Aorta (tissue), 5 donors: ENCODE results near the gene SUN5. TPM values are rescaled to one million over a fixed set of nuclear protein-coding genes. Genes with fewer than 3 reads are reported as not detected.
A peak's percentile ranks its signal among the peaks of the same experiment; 100 is the strongest.

Source experiments
- ATAC-seq: fragments of 200-7000 bp; cut with Tn5 transposase; one replicate; pipeline ENCODE4 v1.9.1; 2022; ENCODE audit warnings: moderate library complexity; ENCODE audit not compliant: low FRiP score
- DNase-seq, 2 donors: peaks; one replicate each; pipeline ENCODE4 v3.0.0-alpha.2; 2020
- H3K27ac ChIP-seq, 2 donors: one replicate each; pipeline ENCODE4 v1.5.1; 2013; ENCODE audit warnings: low read length in 2 of 2, mild to moderate bottlenecking in 2 of 2, moderate library complexity in 2 of 2, control low read depth in 1 of 2, inconsistent platforms in 1 of 2, low read depth in 1 of 2
- H3K27me3 ChIP-seq, 2 donors: one replicate each; pipeline ENCODE4 v1.6.1; 2013; ENCODE audit warnings: control low read depth in 1 of 2, low read length in 1 of 2, mild to moderate bottlenecking in 1 of 2, moderate library complexity in 1 of 2; ENCODE audit not compliant: insufficient read depth in 2 of 2, control insufficient read depth in 1 of 2
- H3K36me3 ChIP-seq, 2 donors: one replicate each; pipeline ENCODE4 v1.6.1; 2013; ENCODE audit warnings: control low read depth in 1 of 2, low read length in 1 of 2, mild to moderate bottlenecking in 1 of 2; ENCODE audit not compliant: insufficient read depth in 2 of 2, control insufficient read depth in 1 of 2
- H3K4me1 ChIP-seq, 2 donors: one replicate each; pipeline ENCODE4 v1.6.1; 2013; ENCODE audit warnings: low read length in 2 of 2, control low read depth in 1 of 2, mild to moderate bottlenecking in 1 of 2, moderate library complexity in 1 of 2; ENCODE audit not compliant: insufficient read depth in 2 of 2, control insufficient read depth in 1 of 2
- H3K4me3 ChIP-seq, 2 donors: one replicate each; pipeline ENCODE4 v1.5.1; 2013; ENCODE audit warnings: low read length in 2 of 2, control low read depth in 1 of 2, mild to moderate bottlenecking in 1 of 2
- H3K9me3 ChIP-seq: one replicate; pipeline ENCODE4 v1.6.1; 2013; ENCODE audit warnings: mild to moderate bottlenecking, low read length; ENCODE audit not compliant: control insufficient read depth
- WGBS, 2 donors: extraction: QIAGEN DNeasy Blood & Tissue Kit; methylation state at CpG; one replicate each; pipeline ENCODE4 v1.1.7; 2013; 5-methylcytosine and 5-hydroxymethylcytosine counted together
- intact Hi-C, 2 donors: fragments of 100-400 bp; cut with DNase I; formaldehyde crosslinking; loops; one replicate each; pipeline versions ENCODE4 v1.14.2 to v1.15.0; 2022
- polyA plus RNA-seq, 2 donors: library from polyadenylated mRNA; stranded (reverse); fragments of 200-250 nt; gene quantifications; one replicate each; pipeline ENCODE4 v1.2.3, GENCODE V29; 2013
- total RNA-seq, 2 donors: library from RNA; stranded (reverse); fragmentation: NEBNext Ultra II Directional; extraction: Animal tissue kit (Norgen Biotek cat#: 25700); gene quantifications; one replicate each; pipeline ENCODE4 v1.2.1, GENCODE V29; 2021
- donor health status: healthy with polysubstance abuse.
- donor health status: Bipolar disorder and iron deficiency.
- donor health status: DM: no; HTN: no; CAD: no.
- donor health status: DM: no; HTN: no; CAD: no.
- donor health status: DM: yes; HTN: yes; CAD: no.

The SUN5 gene
- total and polyA plus RNA-seq, 4 donors = not detected

GRCh38 chr20:33010674-33011449, 6.6 kb upstream of the SUN5 start:
- no peaks in the 10 kb centered on the region for H3K36me3 ChIP-seq
- H3K4me1 ChIP-seq = no peaks in the 10 kb centered on the region
- DNase-seq (no peak), ATAC-seq (no peak)
- H3K27me3 ChIP-seq = no peaks in the 10 kb centered on the region
- intact Hi-C loops = no loop called here
- H3K9me3 ChIP-seq = no peaks in the 10 kb centered on the region
- H3K4me3 ChIP-seq = no peak overlapping the region
- 81% methylated on average over 8 of the region's 8 CpGs for WGBS, 2 donors
- no peak overlapping the region for H3K27ac ChIP-seq

- no peak overlapping the region for H3K27ac ChIP-seq
- no peak for DNase-seq
- no peaks in the 10 kb centered on the region for H3K27me3 ChIP-seq
- intact Hi-C loops = no loop called here
- WGBS, 2 donors = 69 to 71% methylated on average over 5 of the region's 5 CpGs
- ATAC-seq = no peak
- no peaks in the 10 kb centered on the region for H3K36me3 ChIP-seq
- H3K4me1 ChIP-seq = no peaks in the 10 kb centered on the region
- no peak overlapping the region for H3K4me3 ChIP-seq
- H3K9me3 ChIP-seq = no peaks in the 10 kb centered on the region
These were observed 5.9 kb upstream of the SUN5 start for GRCh38 chr20:33010133-33010504.

GRCh38 chr20:33009214-33010132, 5.2 kb upstream of the SUN5 start:
- Histone ChIP-seq H3K4me1 (no peaks in the 10 kb centered on the region), H3K36me3 (no peaks in the 10 kb centered on the region), H3K27ac (no peak overlapping the region), H3K9me3 (no peaks in the 10 kb centered on the region), H3K4me3 (no peak overlapping the region), H3K27me3 (no peaks in the 10 kb centered on the region)
- 29 to 35% methylated on average over 19 of the region's 19 CpGs for WGBS, 2 donors
- ATAC-seq = no peak
- no peak for DNase-seq
- intact Hi-C loops = no loop called here

GRCh38 chr20:33008336-33009213, 4.3 kb upstream of the SUN5 start:
- Histone ChIP-seq H3K36me3 (no peaks in the 10 kb centered on the region), H3K27me3 (no peaks in the 10 kb centered on the region), H3K9me3 (no peaks in the 10 kb centered on the region), H3K4me1 (no peaks in the 10 kb centered on the region), H3K27ac (no peak overlapping the region), H3K4me3 (no peak overlapping the region)
- ATAC-seq (no peak), DNase-seq (no peak)
- intact Hi-C loops = no loop called here
- WGBS, 2 donors = 82 to 85% methylated on average over 23 of the region's 23 CpGs

GRCh38 chr20:33007376-33008335, 3.4 kb upstream of the SUN5 start, which contains the start of gene BPIFB2:
Gene BPIFB2, plus strand, starts transcription at chr20:33007704. Its CDS starts 871 bp downstream, at chr20:33008575.
- H3K9me3 ChIP-seq = no peaks in the 10 kb centered on the region
- no peaks in the 10 kb centered on the region for H3K4me1 ChIP-seq
- H3K4me3 ChIP-seq = no peak within 1 kb of the TSS
- ATAC-seq (no peak), DNase-seq (no peak)
- no peak within 1 kb of the TSS for H3K27ac ChIP-seq
- no peaks in the 10 kb centered on the region for H3K36me3 ChIP-seq
- intact Hi-C loops = no loop called here
- no peaks in the 10 kb centered on the region for H3K27me3 ChIP-seq
- WGBS, 2 donors = 84 to 85% methylated on average over 11 of the region's 11 CpGs

- no peak for ATAC-seq
- intact Hi-C loops = no loop called here
- Histone ChIP-seq H3K27ac (no peak overlapping the region), H3K27me3 (no peaks in the 10 kb centered on the region), H3K9me3 (no peaks in the 10 kb centered on the region), H3K4me3 (no peak overlapping the region), H3K4me1 (no peaks in the 10 kb centered on the region), H3K36me3 (no peaks in the 10 kb centered on the region)
- WGBS, 2 donors = 78% methylated on average over 8 of the region's 8 CpGs
- no peak for DNase-seq
These were observed 2.6 kb upstream of the SUN5 start for GRCh38 chr20:33006776-33007375.

GRCh38 chr20:33005908-33006775, 1.9 kb upstream of the SUN5 start:
- intact Hi-C loops = no loop called here

More at GRCh38 chr20:33005908-33006775, 1.9 kb upstream of the SUN5 start:
- Histone ChIP-seq H3K4me1 (no peaks in the 10 kb centered on the region), H3K4me3 (no peak overlapping the region), H3K36me3 (no peaks in the 10 kb centered on the region), H3K27me3 (no peaks in the 10 kb centered on the region), H3K27ac (no peak overlapping the region), H3K9me3 (no peaks in the 10 kb centered on the region)
- ATAC-seq = no peak
- DNase-seq = peak in 1 of 2 donors; percentile 56
- WGBS, 2 donors = 73 to 92% methylated on average over 8 of the region's 8 CpGs
